ENCODE data around the gene LMBR1. TPM values are rescaled to one million over a fixed set of nuclear protein-coding genes. Genes with fewer than 3 reads are reported as not detected.

Gene LMBR1
- total RNA-seq, 2 experiments from 2014 or later, result 114 to 136 TPM

GRCh38 chr7:156834462-156834861 is 58.5 kb downstream of the LMBR1 start:
- BruUV-seq (replicated peaks), result no TSS peak
- TF ChIP-seq EZH2phosphoT487 (IDR thresholded peaks at IDR 0.05; ENCODE audit: borderline replicate concordance, low read depth, low read length), result no peak
- no peak for TF ChIP-seq CTCF (conservative IDR thresholded peaks at IDR 0.05; ENCODE audit: low read length)
- no peaks in the 10 kb centered on the region for H3K9me2 ChIP-seq (ENCODE audit: insufficient read depth, low read length)
- H3K27ac ChIP-seq (ENCODE audit: low read depth, low read length, poor library complexity, severe bottlenecking), result no peak overlapping the region
- H3K4me3 ChIP-seq (ENCODE audit: low read depth, low read length, poor library complexity, severe bottlenecking), result no peak overlapping the region
- CTCF ChIA-PET (ENCODE audit: unreplicated experiment), result no interaction called here
- peaks cover 28% of the 10 kb centered on the region for H3K4me1 ChIP-seq (ENCODE audit: insufficient read depth, low read length, poor library complexity, severe bottlenecking)
- POLR2A ChIA-PET, result no interaction called here
- intact Hi-C loops (cut with micrococcal nuclease; ENCODE audit: unreplicated experiment), result loop anchor here (5.0 kb wide), 1 partner anchor 113 kb away; the partner anchor contains the start of gene NOM1
- no peak overlapping the region for H3K4me2 ChIP-seq (ENCODE audit: low read length)
- H2AFZ ChIP-seq (ENCODE audit: low read length), result no peak overlapping the region
- H3K36me3 ChIP-seq (ENCODE audit: insufficient read depth, low read length), result peaks cover 57% of the 10 kb centered on the region
- no peak for DNase-seq (ENCODE audit: low spot score)
- H3K79me2 ChIP-seq (ENCODE audit: insufficient read depth, low read depth, low read length), result peaks cover 5% of the 10 kb centered on the region; the same call in 1 of the 2 replicates
- H4K20me1 ChIP-seq (ENCODE audit: insufficient read depth, low read length), result peaks cover 4% of the 10 kb centered on the region; the same call in 1 of the 2 replicates
- H3K9me3 ChIP-seq (ENCODE audit: low read length), result no peaks in the 10 kb centered on the region

GRCh38 chr7:156833312-156833711 is 59.7 kb downstream of the LMBR1 start:
- no peak overlapping the region for H3K27ac ChIP-seq (ENCODE audit: low read depth, low read length, poor library complexity, severe bottlenecking)
- TF ChIP-seq EZH2phosphoT487 (IDR thresholded peaks at IDR 0.05; ENCODE audit: borderline replicate concordance, low read depth, low read length) (no peak), CTCF (conservative IDR thresholded peaks at IDR 0.05; ENCODE audit: low read length) (no peak)
- peaks cover 5% of the 10 kb centered on the region; the same call in 1 of the 2 replicates for H3K79me2 ChIP-seq (ENCODE audit: insufficient read depth, low read depth, low read length)
- no peak overlapping the region for H3K4me3 ChIP-seq (ENCODE audit: low read depth, low read length, poor library complexity, severe bottlenecking)
- no TSS peak for BruUV-seq (replicated peaks)
- H2AFZ ChIP-seq (ENCODE audit: low read length), result no peak overlapping the region
- peaks cover 29% of the 10 kb centered on the region for H3K4me1 ChIP-seq (ENCODE audit: insufficient read depth, low read length, poor library complexity, severe bottlenecking)
- ChIA-PET POLR2A (no interaction called here), CTCF (ENCODE audit: unreplicated experiment) (interaction anchor here (0.6 kb wide), 1 partner anchor 462 kb away, joined by 4 read pairs; no protein-coding TSS in a partner anchor)
- peaks cover 51% of the 10 kb centered on the region for H3K36me3 ChIP-seq (ENCODE audit: insufficient read depth, low read length)
- H3K9me3 ChIP-seq (ENCODE audit: low read length), result no peaks in the 10 kb centered on the region
- H3K4me2 ChIP-seq (ENCODE audit: low read length), result no peak overlapping the region
- peaks cover 4% of the 10 kb centered on the region; the same call in 1 of the 2 replicates for H4K20me1 ChIP-seq (ENCODE audit: insufficient read depth, low read length)
- intact Hi-C loops (cut with micrococcal nuclease; ENCODE audit: unreplicated experiment), result loop anchor here (5.0 kb wide), 1 partner anchor 114 kb away; the partner anchor contains the start of gene NOM1
- H3K9me2 ChIP-seq (ENCODE audit: insufficient read depth, low read length), result no peaks in the 10 kb centered on the region
- DNase-seq (ENCODE audit: low spot score), result no peak

GRCh38 chr7:156832195-156832877 is 60.6 kb downstream of the LMBR1 start:
- no peaks in the 10 kb centered on the region for H3K9me2 ChIP-seq (ENCODE audit: insufficient read depth, low read length)
- BruUV-seq (replicated peaks), result TSS peak; percentile 8
- peaks cover 5% of the 10 kb centered on the region; the same call in 1 of the 2 replicates for H3K79me2 ChIP-seq (ENCODE audit: insufficient read depth, low read depth, low read length)
- CTCF ChIA-PET (ENCODE audit: unreplicated experiment), result no interaction called here
- DNase-seq (ENCODE audit: low spot score), result peak; percentile 12
- POLR2A ChIA-PET, result interaction anchor here (0.9 kb wide), 1 partner anchor 12 kb away, joined by 3 read pairs; no protein-coding TSS in a partner anchor
- H3K4me1 ChIP-seq (ENCODE audit: insufficient read depth, low read length, poor library complexity, severe bottlenecking), result peaks cover 29% of the 10 kb centered on the region
- H4K20me1 ChIP-seq (ENCODE audit: insufficient read depth, low read length), result peaks cover 4% of the 10 kb centered on the region; the same call in 1 of the 2 replicates
- intact Hi-C loops (cut with micrococcal nuclease; ENCODE audit: unreplicated experiment), result loop anchor here (5.0 kb wide), 1 partner anchor 115 kb away; the partner anchor contains the start of gene NOM1
- TF ChIP-seq CTCF (conservative IDR thresholded peaks at IDR 0.05; ENCODE audit: low read length) (no peak), EZH2phosphoT487 (IDR thresholded peaks at IDR 0.05; ENCODE audit: borderline replicate concordance, low read depth, low read length) (no peak)
- H3K4me3 ChIP-seq (ENCODE audit: low read depth, low read length, poor library complexity, severe bottlenecking), result no peak overlapping the region
- no peaks in the 10 kb centered on the region for H3K9me3 ChIP-seq (ENCODE audit: low read length)
- peak overlapping the region; percentile 25 for H3K27ac ChIP-seq (ENCODE audit: low read depth, low read length, poor library complexity, severe bottlenecking)
- H3K36me3 ChIP-seq (ENCODE audit: insufficient read depth, low read length), result peaks cover 49% of the 10 kb centered on the region
- peak overlapping the region; percentile 31 for H3K4me2 ChIP-seq (ENCODE audit: low read length)
- no peak overlapping the region for H2AFZ ChIP-seq (ENCODE audit: low read length)
